HG03097 (cell line): ENCODE measurements around the gene PLK5.

Experiments
- ATAC-seq: cut with Tn5 transposase; IDR thresholded peaks from one replicate; pipeline ENCODE4 v1.9.1; 2021; ENCODE audit not compliant: unreplicated experiment, low FRiP score

Gene PLK5

DNA sequence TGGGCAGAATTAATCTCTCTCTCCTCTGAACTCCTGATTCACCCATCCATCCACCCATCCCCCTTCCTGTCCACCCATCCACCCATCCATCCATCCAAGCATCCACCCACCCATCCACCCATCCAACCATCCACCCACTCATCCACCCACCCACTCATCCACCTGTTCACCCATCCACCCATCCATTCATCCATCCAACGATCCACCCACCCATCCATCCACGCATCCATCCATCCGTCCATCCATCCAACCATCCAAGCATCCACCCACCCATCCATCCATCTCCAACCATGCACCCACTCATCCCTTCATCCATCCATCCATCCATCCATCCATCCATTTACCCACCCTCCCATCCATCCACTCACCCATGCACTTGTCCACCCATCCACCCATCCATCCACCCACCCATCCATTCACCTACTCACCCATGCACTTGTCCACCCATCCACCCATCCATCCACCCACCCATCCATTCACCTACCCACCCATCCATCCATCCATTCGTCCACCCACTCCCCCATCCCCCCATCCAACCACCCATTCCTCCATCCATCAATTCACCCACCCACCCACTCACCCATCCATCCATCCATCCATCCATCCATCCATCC is 25.6 kb downstream of the PLK5 start:
- ATAC-seq, result no peak

- ATAC-seq, result no peak
Measured at GRCh38 chr19:1551068-1552040, 27.5 kb downstream of the PLK5 start.

DNA sequence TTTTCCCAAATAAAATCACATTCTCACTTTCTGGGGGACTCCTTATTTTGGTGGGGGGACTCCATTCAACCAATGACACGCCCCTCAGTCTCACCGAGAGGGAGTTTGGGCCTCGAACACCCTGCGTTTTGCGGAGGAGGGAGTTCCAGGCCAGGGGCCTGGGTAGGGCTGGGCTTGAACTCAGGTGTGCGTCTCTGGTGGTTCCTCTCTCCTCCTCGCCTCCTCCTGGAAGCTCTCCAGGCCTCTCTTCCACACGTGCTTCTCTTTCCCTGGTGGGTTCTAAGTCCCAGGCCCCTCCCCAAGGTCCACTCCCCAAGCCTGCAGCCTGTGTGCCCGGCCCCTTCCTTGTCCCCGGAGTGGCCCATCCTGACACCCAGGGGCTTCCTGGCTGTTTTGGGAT is 29.5 kb downstream of the PLK5 start:
- ATAC-seq, result no peak

- no peak for ATAC-seq
Measured at GRCh38 chr19:1554968-1555367, 31.1 kb downstream of the PLK5 start.

GRCh38 chr19:1555487-1556389 is 31.9 kb downstream of the PLK5 start:
- no peak for ATAC-seq

- ATAC-seq, result no peak
Measured at GRCh38 chr19:1556390-1557070, 32.7 kb downstream of the PLK5 start.

GRCh38 chr19:1558552-1558951 is 34.7 kb downstream of the PLK5 start:
- ATAC-seq, result no peak

- ATAC-seq, result no peak
Measured at GRCh38 chr19:1560286-1560882, 36.5 kb downstream of the PLK5 start.

- no peak for ATAC-seq
Measured at GRCh38 chr19:1561236-1561842, 37.5 kb downstream of the PLK5 start.

- no peak for ATAC-seq
Measured at GRCh38 chr19:1563251-1563650, 39.4 kb downstream of the PLK5 start.

GRCh38 chr19:1566392-1567115 is 42.7 kb downstream of the PLK5 start:
- ATAC-seq, result no peak

GRCh38 chr19:1567116-1567847 is 43.4 kb downstream of the PLK5 start:
- no peak for ATAC-seq

- peak; percentile 6 for ATAC-seq
Measured at GRCh38 chr19:1567848-1568227, 44.0 kb downstream of the PLK5 start.

GRCh38 chr19:1568320-1569019 is 44.6 kb downstream of the PLK5 start, which contains the start of gene MEX3D:
Gene MEX3D (minus strand): TSS chr19:1568325. CDS start chr19:1568058, 267 bp downstream.
- peak; percentile 58 for ATAC-seq

- ATAC-seq, result no peak
Measured at GRCh38 chr19:1569997-1570396, 46.1 kb downstream of the PLK5 start.

GRCh38 chr19:1570836-1571235 is 47.0 kb downstream of the PLK5 start:
- no peak for ATAC-seq

DNA sequence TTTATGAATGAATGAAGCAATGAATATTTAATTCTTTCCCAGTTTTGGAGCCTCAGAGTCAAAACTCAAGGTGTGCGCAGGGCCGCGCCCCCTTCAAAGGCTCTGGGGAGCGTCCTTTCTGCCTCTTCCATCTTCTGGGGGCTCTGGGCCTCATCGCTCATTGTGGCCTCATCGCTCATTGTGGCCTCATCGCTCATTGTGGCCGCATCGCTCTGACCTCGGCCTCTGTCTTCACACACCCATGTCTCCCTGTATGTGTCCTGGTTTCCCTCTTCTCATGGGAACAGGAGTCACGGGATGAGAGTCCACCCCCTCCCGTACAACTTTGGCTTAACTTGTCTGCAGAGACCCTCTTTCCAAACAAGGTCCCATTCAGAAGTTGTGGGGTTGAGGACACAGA is 47.5 kb downstream of the PLK5 start:
- no peak for ATAC-seq

GRCh38 chr19:1572795-1573194 is 48.9 kb downstream of the PLK5 start:
- no peak for ATAC-seq
